ENCODE data around the gene GMIP.
"Not testable (repeated sequence)": the region's sequence is repeated elsewhere in the genome, so short reads cannot be mapped to it uniquely, and the experiment has no call there.

GMIP gene, protein sequence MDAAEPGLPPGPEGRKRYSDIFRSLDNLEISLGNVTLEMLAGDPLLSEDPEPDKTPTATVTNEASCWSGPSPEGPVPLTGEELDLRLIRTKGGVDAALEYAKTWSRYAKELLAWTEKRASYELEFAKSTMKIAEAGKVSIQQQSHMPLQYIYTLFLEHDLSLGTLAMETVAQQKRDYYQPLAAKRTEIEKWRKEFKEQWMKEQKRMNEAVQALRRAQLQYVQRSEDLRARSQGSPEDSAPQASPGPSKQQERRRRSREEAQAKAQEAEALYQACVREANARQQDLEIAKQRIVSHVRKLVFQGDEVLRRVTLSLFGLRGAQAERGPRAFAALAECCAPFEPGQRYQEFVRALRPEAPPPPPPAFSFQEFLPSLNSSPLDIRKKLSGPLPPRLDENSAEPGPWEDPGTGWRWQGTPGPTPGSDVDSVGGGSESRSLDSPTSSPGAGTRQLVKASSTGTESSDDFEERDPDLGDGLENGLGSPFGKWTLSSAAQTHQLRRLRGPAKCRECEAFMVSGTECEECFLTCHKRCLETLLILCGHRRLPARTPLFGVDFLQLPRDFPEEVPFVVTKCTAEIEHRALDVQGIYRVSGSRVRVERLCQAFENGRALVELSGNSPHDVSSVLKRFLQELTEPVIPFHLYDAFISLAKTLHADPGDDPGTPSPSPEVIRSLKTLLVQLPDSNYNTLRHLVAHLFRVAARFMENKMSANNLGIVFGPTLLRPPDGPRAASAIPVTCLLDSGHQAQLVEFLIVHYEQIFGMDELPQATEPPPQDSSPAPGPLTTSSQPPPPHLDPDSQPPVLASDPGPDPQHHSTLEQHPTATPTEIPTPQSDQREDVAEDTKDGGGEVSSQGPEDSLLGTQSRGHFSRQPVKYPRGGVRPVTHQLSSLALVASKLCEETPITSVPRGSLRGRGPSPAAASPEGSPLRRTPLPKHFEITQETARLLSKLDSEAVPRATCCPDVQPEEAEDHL

DNA sequence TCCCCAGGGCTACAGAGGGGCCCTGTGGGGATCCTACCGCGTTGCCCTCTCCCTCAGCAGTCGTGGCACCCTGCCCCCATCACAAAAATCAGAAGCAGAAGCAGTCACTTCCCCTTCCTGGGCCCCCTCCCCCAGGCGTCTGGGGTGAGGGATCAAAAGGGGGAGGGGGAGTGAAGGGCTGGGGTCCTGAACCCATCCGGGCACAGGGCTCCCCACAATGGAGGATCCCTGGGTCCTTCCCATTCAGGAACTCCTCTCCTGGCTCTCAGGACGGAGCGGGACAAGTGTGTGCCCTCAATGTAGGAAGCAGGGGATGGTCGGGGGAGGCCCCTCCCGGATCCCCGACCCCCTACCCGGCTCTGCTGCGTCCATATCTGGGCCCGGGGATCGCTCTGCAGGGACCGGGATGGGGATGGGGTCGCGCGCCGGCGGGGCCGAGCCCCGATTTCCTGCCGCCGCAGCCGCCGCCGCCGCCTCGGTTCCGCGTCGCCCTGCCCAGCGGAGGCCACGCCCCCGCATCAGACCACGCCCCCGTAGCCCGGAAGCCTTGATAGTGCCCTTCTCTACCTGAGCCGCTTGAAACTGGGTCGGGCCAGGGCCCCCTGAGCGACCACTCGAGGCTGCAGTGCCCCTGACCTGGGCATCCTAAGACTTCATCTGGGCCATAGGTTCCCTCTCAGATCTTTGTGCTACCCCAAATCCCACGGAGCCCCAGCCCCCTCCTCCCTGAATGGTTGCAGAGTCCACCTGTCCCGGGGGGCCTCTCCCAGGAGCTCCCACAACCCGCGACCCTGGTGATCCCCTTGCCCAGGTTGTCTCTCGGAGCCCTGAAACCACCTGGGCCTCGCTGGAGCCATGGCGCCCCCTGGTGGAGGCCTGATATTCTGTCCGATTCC lies at the start of gene GMIP:
Gene GMIP, minus strand, starts transcription at position 500 of the 896 bp plus-strand sequence. Its CDS starts 128 bp downstream, at position 372.
- DNase-seq (ENCODE audit: low read depth): no peak

DNA sequence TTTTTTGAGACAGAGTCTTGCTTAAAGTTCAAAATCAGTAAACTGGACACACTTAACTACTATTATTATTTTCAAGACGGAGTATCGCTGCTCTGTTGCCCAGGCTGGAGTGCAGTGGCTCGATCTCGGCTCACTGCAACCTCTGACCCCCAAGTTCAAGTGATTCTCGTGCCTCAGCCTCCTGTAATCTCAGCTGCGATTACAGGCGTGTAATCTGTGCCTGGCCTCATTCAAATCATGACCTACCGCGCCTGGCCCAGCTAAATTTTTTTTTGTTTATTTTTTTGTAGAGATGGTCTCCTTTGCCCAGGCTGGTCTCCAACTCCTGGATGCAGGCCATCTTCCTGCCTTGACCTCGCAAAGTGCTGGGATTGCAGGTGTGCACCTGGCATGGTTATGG lies 48.2 kb upstream of the GMIP start:
- no peak for DNase-seq (ENCODE audit: low read depth)

DNA sequence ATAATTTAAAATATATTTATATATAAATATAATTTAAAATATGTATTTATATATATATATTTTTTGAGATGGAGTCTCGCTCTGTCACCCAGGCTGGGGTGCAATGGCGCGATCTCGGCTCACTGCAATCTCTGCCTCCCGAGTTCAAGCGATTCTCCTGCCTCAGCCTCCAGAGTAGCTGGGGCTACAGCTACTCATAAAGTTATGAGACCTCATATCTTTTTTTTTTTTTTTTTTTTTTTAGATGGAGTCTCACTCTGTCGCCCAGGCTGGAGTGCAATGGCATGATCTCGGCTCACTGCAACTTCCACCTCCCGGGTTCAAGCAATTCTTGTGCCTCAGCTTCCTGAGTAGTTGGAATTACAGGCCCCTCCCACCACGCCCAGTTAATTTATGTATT lies 45.6 kb upstream of the GMIP start:
- not testable (repeated sequence) for DNase-seq (ENCODE audit: low read depth)

DNA sequence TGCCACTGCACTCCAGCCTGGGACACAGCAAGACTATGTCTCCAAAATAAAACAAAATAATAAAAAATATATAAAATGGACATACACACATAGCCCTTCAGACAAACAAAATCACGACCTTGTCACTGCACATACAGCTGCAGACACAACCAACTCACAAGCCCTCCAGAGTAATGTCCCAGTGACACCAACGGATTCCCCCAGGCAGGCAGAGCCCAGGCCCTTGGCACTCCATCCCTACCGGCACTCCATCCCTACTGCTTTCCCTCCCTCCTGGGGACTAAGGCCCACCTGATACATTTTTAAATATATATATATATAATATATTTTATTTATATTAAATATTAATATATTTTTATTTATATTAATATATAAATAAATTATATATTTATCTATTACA lies 43.6 kb upstream of the GMIP start:
- no peak for DNase-seq (ENCODE audit: low read depth)

DNA sequence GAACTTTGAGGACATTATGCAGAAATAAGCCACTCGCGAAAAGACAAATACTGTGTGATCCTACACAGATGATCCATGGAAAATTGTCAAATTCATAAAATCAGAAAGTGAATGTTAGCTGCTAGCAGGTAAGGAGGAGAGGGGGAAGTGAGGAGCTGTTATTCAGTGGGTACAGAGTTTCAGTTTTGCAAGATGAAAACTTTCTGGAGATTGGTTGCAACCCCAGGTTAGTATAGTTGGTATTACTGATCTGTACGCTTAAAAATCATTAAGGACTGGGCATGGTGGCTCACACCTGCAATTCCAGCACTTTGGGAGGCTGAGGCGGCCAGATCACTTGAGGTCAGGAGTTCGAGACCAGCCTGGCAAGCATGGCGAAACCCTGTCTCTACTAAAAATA lies 43.1 kb upstream of the GMIP start:
- no peak for DNase-seq (ENCODE audit: low read depth)

DNA sequence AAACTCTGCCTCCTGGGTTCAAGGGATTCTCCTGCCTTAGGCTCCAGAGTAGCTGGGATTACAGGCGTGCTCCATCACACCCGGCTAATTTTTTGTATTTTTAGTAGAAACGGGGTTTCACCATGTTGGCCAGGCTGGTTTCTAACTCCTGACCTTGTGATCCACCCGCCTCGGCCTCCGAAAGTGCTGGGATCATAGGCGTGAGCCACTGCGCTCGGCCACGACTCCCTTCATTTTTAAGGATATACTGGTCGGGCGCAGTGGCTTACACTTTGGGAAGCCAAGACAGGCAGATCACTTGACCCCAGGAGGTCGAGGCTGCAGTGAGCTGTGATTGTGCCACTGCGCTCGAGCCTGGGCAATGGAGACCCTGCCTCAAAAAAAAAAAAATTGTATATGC lies 42.7 kb upstream of the GMIP start:
- not testable (repeated sequence) for DNase-seq (ENCODE audit: low read depth)

DNA sequence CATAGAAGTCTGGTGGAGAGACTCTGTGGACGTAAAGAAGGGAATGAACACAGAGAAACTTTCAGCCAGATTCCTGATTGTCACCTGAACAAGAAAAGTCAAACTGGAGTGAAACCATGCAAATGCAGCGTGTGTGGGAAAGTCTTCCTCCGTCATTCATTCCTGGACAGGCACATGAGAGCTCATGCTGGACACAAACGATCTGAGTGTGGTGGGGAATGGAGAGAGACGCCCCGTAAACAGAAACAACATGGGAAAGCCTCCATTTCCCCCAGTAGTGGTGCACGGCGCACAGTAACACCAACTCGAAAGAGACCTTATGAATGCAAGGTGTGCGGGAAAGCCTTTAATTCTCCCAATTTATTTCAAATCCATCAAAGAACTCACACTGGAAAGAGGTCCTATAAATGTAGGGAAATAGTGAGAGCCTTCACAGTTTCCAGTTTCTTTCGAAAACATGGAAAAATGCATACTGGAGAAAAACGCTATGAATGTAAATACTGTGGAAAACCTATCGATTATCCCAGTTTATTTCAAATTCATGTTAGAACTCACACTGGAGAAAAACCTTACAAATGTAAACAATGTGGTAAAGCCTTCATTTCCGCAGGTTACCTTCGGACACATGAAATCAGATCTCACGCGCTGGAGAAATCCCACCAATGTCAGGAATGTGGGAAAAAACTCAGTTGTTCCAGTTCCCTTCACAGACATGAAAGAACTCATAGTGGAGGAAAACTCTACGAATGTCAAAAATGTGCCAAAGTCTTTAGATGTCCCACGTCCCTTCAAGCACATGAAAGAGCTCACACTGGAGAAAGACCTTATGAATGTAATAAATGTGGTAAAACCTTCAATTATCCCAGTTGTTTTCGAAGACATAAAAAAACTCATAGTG lies 36.0 kb upstream of the GMIP start:
- DNase-seq (ENCODE audit: low read depth): no peak

DNA sequence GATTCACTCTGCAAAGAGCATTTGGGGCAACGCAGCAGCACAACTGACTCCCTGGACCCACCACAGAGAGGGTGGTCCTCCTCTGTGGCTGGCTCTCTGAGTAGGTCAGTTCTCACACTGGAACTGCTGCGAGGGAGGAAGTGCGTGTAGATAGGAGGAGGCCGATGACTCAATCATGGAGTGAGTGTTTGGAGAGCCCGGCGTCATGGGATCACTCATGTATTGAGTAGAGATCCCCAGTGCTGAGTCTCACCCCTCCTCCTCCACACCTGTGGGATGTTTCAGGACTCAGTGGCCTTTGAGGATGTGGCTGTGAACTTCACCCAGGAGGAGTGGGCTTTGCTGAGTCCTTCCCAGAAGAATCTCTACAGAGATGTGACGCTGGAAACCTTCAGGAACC lies 34.1 kb upstream of the GMIP start:
- no peak for DNase-seq (ENCODE audit: low read depth)

DNA sequence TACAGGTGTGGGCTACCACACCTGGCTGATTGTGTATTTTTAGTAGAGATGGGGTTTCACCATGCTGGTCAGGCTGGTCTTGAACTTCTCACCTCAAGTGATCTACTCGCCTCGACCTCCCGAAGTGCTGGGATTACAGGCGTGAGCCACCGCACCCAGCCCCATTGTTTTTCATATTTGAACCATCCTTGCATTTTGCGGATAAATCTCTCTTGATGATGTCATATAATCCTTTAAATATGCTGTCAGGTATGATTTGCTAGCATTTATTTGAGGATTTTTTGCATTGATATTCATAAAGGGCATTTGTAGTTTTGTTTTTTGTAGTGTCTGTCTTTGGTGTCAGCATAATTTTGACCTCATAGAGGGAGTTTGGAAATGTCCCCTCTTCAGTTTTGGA lies 30.9 kb upstream of the GMIP start:
- DNase-seq (ENCODE audit: low read depth): no peak

DNA sequence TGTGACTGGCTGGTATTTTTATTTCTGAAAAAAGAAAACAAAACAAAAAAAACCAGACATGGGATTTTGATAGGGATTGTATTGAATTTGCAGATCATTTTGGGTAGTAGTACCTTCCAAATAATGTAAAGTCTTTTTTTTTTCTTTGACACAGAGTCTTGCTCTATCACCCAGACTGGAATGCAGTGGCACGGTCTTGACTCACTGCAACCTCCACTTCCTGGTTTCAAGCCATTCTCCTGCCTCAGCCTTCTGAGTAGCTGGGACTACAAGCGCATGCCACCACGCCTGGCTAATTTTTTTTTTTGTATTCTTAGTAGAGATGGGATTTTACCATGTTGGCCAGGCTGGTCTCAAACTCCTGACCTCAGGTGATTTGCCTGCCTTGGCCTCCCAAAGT lies 29.4 kb upstream of the GMIP start:
- no peak for DNase-seq (ENCODE audit: low read depth)

DNA sequence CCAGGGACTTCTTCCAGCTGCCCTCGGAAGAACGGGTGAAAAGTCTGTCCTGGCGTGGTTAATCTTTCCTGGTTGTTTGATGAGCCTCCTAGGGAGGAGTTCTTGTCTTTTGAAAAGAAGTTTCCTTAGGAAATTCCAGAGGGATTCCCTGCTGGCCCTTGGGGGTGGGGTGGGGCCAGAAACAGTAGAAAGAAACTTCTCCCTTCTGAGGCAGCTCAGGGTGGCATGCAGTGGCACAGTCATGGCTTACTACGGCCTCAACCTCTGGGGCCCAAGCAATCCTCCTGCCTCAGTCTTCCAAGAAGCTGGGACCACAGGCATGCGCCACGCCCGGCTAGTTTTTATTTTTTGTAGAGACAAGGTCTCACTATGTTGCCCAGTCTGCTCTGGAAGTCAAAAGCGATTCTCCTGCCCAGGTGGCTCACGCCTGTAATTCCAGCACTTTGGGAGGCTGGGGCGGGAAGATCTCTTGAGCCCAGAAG lies 26.7 kb upstream of the GMIP start:
- DNase-seq (ENCODE audit: low read depth): no peak

DNA sequence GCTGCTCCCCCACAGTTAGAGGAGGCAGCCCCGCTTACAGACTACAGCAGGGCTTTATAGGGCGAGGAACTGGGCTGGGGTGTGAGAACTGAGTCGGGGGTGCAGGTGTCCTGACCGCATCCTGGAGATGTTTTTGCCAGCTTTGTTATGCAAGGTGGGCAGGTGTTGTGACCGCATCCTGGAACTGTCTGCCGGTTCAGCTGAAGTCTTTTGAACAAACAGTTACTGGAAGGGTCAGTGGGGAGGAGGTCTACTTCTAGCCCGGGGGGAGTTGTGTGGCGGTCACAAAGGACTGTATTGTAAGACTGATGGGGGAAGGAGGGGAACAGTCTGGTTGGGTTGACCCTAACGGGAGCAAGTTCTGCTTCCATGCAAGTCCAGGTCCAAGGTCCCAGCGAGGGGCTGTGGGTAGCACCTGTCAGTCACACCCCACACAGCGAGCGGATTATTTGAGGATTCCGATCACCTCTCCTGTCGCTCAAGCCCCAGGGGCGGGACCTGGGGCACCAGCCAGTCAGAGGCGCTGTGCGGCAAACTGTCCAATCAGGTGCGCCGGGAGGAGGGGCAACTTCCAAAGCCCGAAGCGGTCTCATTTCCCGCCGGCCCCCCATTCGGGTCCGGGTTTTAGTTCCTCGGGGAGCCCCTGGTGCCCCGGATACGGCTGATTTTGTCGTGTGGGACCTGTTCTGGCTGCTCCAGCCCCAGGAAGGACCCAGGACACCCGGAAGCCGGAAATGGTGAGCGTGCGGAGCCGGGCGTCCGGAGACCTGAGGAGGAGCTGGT lies 25.0 kb upstream of the GMIP start, which contains the start of gene ZNF101:
Gene ZNF101, plus strand, starts transcription at position 610 of the 783 bp plus-strand sequence. Its CDS starts 125 bp downstream, at position 735.
- DNase-seq (ENCODE audit: low read depth): peak; percentile 51

DNA sequence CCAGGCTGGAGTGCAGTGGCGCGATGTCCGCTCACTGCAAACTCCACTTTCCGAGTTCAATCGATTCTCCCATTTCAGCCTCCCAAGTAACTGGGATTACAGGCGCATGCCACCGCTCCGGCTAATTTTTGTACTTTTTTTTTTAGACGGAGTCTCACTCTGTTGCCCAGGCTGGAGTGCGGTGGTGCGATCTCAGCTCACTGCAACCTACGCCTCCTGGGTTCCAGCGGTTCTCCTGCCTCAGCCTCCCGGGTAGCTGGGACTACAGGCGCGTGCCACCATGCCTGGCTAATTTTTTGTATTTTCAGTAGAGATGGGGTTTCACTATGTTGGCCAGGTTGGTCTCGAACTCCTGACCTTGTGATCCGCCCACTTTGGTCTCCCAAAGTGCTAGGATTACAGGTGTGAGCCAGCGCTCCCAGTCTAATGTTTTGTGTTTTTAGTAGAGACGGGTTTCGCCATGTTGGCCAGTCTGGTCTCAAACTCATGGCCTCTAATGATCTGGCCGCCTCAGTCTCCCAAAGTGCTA lies 22.0 kb upstream of the GMIP start:
- DNase-seq (ENCODE audit: low read depth): not testable (repeated sequence)

DNA sequence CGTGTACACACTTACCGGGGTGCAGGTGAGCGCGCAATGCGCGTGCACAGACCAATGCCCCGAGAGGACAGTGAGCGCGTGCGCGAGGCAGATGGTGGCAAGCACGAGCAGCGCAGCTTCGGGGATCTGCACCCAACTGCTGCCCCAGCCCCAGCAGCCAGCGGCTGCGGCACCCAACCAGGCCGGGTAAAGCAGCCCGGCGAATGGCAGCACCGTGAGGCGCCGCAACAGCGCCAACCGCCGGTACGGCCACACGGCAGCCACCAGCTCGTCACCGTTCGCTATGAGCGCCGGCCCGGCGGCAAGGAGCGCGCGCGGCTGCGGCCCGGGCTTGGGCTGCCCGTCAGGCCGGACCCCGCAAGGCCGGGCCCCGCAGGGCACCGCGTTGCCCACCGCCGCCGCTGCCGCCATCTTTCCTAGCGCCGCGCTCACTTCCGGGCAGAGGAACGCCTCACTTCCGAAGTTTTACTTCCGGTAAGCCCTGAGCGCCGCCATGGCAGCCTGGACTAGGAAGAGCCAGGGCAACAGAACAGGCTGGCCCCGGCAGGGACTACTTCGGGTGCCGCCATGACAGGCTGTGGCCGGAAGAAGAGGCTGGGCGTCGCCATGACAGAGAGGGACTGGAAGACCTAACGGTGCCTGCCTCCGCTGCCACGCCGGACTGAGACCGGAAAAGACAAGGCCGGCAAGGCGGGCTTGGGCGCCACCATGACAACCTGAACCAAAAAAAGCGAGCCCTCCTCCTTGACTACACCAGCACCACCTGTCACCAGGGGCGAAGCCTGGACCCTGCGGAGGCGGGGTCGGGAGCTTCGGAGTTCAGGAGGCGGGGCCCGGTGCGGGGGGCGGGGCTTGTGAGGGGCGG lies 20.0 kb upstream of the GMIP start, which contains the start of gene ATP13A1:
Gene ATP13A1, minus strand, starts transcription at position 421 of the 865 bp plus-strand sequence. Its CDS starts 10 bp downstream, at position 411.
- DNase-seq (ENCODE audit: low read depth): peak; percentile 83

DNA sequence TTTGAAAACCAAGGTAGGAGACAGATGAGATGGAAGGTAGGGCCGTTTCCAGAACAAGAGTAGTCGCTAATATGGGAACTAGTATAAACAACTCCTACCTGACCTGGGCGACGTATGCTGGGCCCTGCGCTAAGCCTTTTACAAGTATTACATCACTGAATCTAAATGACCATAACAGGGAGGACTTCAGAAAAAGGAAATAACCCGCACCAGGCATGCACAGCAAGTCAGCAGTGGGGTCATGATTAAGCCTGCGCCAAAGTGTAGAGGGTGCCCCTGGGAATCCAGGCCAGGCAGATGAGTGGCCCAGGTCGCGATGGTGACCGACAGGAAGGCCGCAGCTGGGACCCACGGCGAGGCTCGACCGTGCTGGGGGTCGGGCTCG lies 19.4 kb upstream of the GMIP start:
- DNase-seq (ENCODE audit: low read depth): no peak

DNA sequence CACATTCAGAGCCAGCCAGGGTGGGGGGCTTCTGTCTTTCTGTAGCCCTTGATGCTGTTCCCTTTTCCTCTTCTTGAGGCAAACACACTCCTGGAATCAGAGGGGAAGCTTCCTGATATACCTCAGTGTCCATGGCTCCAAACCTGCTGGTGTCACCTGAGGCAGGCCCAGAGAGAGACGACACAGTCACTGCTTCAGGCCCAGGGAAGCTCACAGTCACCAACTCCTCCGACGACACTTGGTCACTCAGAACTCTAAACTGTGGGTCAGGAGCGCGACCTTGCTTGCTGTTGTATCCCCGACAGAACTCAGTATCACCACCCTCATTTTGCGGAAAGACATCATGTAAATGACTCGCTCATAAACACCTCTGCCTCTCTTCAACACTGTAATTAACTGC lies 18.9 kb upstream of the GMIP start:
- no peak for DNase-seq (ENCODE audit: low read depth)

DNA sequence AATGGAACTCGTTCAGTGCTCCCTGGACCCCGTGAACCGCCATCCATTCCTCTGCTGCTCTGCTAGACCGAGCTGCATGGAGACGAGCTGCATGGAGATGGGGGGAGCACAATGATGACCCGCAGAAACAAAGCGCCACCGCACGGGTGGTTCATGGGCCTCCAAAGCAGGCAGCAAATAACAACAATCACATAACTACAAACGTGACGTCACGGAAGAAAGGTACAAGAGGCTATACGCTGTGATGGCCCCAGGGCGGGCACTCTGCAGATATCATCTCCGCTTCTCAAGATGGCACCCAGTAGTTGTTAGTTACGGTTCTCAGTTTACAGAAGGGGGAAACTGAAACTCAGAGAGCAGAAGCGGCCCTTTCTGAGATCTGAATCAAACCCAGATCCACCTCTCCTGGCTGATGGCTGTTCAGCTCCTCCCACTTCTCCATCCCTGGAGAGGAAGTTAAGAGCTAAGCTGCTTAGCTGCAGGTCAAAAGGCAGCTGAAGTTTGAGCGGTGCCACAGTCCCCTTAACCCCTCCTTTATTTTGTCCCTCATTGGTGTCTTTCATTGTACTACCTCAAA lies 18.3 kb upstream of the GMIP start:
- DNase-seq (ENCODE audit: low read depth): no peak

DNA sequence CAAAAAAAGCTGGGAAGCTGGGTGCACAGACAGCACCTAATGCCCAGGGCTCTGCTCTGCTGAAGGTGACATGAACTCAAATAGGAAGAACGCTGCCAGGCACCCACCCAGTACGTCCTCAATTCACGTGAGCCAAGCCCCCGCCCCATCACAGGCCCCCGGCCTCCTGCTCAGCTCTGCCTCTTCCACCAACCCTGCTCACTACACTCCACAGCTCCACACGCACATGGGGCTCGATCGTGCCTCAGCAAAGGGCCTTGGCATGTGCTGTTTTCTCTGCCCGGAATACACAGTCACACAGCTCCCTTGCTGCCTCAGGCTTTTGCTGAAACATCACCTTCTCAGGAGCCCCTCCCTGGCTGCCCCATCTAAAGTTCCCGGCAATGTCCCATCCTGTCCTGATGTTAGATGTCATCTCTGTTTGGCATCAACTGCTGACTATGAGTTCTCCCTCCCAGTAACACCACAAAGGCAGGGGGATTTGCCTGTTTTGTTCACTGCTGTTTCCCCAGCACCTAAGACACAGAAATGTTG lies 17.8 kb upstream of the GMIP start:
- no peak for DNase-seq (ENCODE audit: low read depth)

Measured in non-pigmented ciliary epithelial cell (primary cell).